GM23338 (cell line): ENCODE data around the gene FRMD3. TPM values are rescaled to one million over a fixed set of nuclear protein-coding genes. Genes with fewer than 3 reads are reported as not detected.

ENCODE experiments used
- ATAC-seq: fragments of 200-7000 bp; cut with Tn5 transposase; 3 replicates; pipeline ENCODE4 v1.9.1; 2020
- DNase-seq: peaks from one replicate; pipeline ENCODE4 v3.0.0-alpha.2; 2015; ENCODE audit warnings: low spot score
- H2AFZ ChIP-seq: fragments of 200-600 bp; sonication (generic); 2 replicates; pipeline ENCODE4 v1.8.0; 2016; ENCODE audit warnings: antibody characterized with exemption, mild to moderate bottlenecking, moderate library complexity
- H3F3A ChIP-seq: fragments of 200-600 bp; sonication (generic); replicated peaks from 2 replicates; pipeline ENCODE4 v1.8.0; 2017; ENCODE audit warnings: antibody characterized with exemption, mixed run types, low read depth
- H3K27ac ChIP-seq: fragments of 200-600 bp; sonication (generic); 2 replicates; pipeline ENCODE4 v1.6.1; 2016; ENCODE audit warnings: low read depth
- H3K27me3 ChIP-seq: fragments of 200-600 bp; sonication (generic); 2 replicates; pipeline ENCODE4 v1.8.0; 2016; ENCODE audit warnings: mild to moderate bottlenecking, mixed run types, moderate library complexity; ENCODE audit not compliant: insufficient read depth
- H3K36me3 ChIP-seq: fragments of 200-600 bp; sonication (generic); 2 replicates; pipeline ENCODE4 v1.8.0; 2016; ENCODE audit warnings: mild to moderate bottlenecking; ENCODE audit not compliant: insufficient read depth
- H3K4me1 ChIP-seq: fragments of 200-600 bp; sonication (generic); 2 replicates; pipeline ENCODE4 v1.8.0; 2016; ENCODE audit warnings: mild to moderate bottlenecking, moderate library complexity; ENCODE audit not compliant: insufficient read depth
- H3K4me2 ChIP-seq: fragments of 200-600 bp; sonication (generic); 2 replicates; pipeline ENCODE4 v1.7.1; 2017; ENCODE audit warnings: mixed run types
- H3K4me3 ChIP-seq: fragments of 200-600 bp; sonication (generic); 2 replicates; pipeline ENCODE4 v1.6.1; 2016; ENCODE audit warnings: mixed run types
- H3K79me2 ChIP-seq: fragments of 200-600 bp; sonication (generic); replicated peaks from 2 replicates; pipeline ENCODE4 v1.8.0; 2017; ENCODE audit warnings: mild to moderate bottlenecking; ENCODE audit not compliant: insufficient read depth
- H3K9me2 ChIP-seq: fragments of 200-600 bp; sonication (generic); 2 replicates; pipeline ENCODE4 v1.8.0; 2017; ENCODE audit not compliant: insufficient read depth
- H4K20me1 ChIP-seq: fragments of 200-600 bp; sonication (generic); replicated peaks from 2 replicates; pipeline ENCODE4 v1.8.0; 2017; ENCODE audit warnings: mild to moderate bottlenecking; ENCODE audit not compliant: insufficient read depth
- H3K27ac Mint-ChIP-seq: 2 replicates; pipeline ENCODE4 v1.8.0; 2020; ENCODE audit warnings: inconsistent platforms, mild to moderate bottlenecking, moderate library complexity, mixed read lengths
- H3K27me3 Mint-ChIP-seq: 3 replicates; pipeline ENCODE4 v1.8.0; 2022; ENCODE audit warnings: low read depth, mild to moderate bottlenecking, moderate library complexity, mixed read lengths, inconsistent platforms; ENCODE audit not compliant: insufficient read depth, poor library complexity
- H3K36me3 Mint-ChIP-seq: 3 replicates; pipeline ENCODE4 v1.8.0; 2021; ENCODE audit warnings: low read depth, mild to moderate bottlenecking, inconsistent platforms, moderate library complexity, mixed read lengths
- H3K4me1 Mint-ChIP-seq: 3 replicates; pipeline ENCODE4 v1.8.0; 2020; ENCODE audit warnings: mild to moderate bottlenecking, inconsistent platforms, mixed read lengths
- H3K4me3 Mint-ChIP-seq: 3 replicates; pipeline ENCODE4 v1.8.0; 2021; ENCODE audit warnings: moderate library complexity, mild to moderate bottlenecking, inconsistent platforms, mixed read lengths
- H3K9me3 Mint-ChIP-seq: 3 replicates; pipeline ENCODE4 v1.8.0; 2020; ENCODE audit warnings: moderate library complexity, mild to moderate bottlenecking, inconsistent platforms, mixed read lengths
- EZH2 ChIP-seq: fragments of 200-600 bp; sonication (generic); IDR thresholded peaks from one replicate; pipeline ENCODE4 v1.8.0; 2017; ENCODE audit warnings: antibody characterized with exemption, mild to moderate bottlenecking, low read depth; ENCODE audit not compliant: unreplicated experiment
- EZH2phosphoT487 ChIP-seq: fragments of 200-600 bp; sonication (generic); IDR thresholded peaks from one replicate; pipeline ENCODE4 v1.8.1; 2018; ENCODE audit warnings: antibody characterized with exemption; ENCODE audit not compliant: unreplicated experiment
- NANOG ChIP-seq: IDR thresholded peaks from 2 replicates; pipeline ENCODE4 v1.6.1; 2016; ENCODE audit warnings: antibody characterized with exemption, borderline replicate concordance
- POLR2AphosphoS5 ChIP-seq: IDR thresholded peaks from 2 replicates; pipeline ENCODE4 v1.6.1; 2016; ENCODE audit warnings: antibody characterized with exemption, low read depth
- REST ChIP-seq: IDR thresholded peaks from one replicate; pipeline ENCODE4 v1.6.1; 2018; ENCODE audit warnings: antibody characterized with exemption; ENCODE audit not compliant: unreplicated experiment
- STAT1 ChIP-seq: IDR thresholded peaks from one replicate; pipeline ENCODE4 v1.6.1; 2016; ENCODE audit warnings: antibody characterized with exemption; ENCODE audit not compliant: unreplicated experiment
- ZNF331 ChIP-seq: fragments of 250-450 bp; sonication (Bioruptor Pico); IDR thresholded peaks from 2 replicates; pipeline ENCODE4 v1.5.0; 2020; ENCODE audit warnings: low read depth, mild to moderate bottlenecking, moderate library complexity
- ZNF462 ChIP-seq: fragments of 250-450 bp; sonication (Bioruptor Pico); IDR thresholded peaks from 2 replicates; pipeline ENCODE4 v1.5.0; 2020; ENCODE audit warnings: mild to moderate bottlenecking, moderate library complexity
- polyA plus RNA-seq: library from polyadenylated mRNA; unstranded; fragments of >200 nt; fragmentation: Nextera tagmentation; extraction: Ambion mirVana; gene quantifications from 2 replicates; pipeline ENCODE4 v1.2.1, GENCODE V29; 2016
- total RNA-seq: library from RNA; depleted of rRNA; stranded (reverse); fragments of >200 nt; shearing (Covaris generic); gene quantifications from 2 replicates; pipeline ENCODE4 v1.2.3, GENCODE V29; 2014

FRMD3 gene
- total and polyA plus RNA-seq, 2 experiments from 2014 or later, result 0.47 to 1.2 TPM

GRCh38 chr9:83423815-83424707, 114.1 kb downstream of the FRMD3 start (continued):
- TF ChIP-seq POLR2AphosphoS5 (no peak), REST (no peak), STAT1 (no peak)

- H2AFZ ChIP-seq, result no peak overlapping the region
- no peaks in the 10 kb centered on the region for H4K20me1 ChIP-seq
- no peak overlapping the region for H3K4me3 Mint-ChIP-seq
- no peaks in the 10 kb centered on the region for H3K79me2 ChIP-seq
- H3K4me3 ChIP-seq, result no peak overlapping the region
- ATAC-seq (no peak), DNase-seq (no peak)
- peak overlapping the region; percentile 50; the same call in 1 of the 2 replicates for H3K27ac Mint-ChIP-seq
- no peak overlapping the region for H3K4me2 ChIP-seq
- no peaks in the 10 kb centered on the region for H3K27me3 Mint-ChIP-seq
- no peaks in the 10 kb centered on the region for H3K36me3 Mint-ChIP-seq
- no peaks in the 10 kb centered on the region for H3F3A ChIP-seq
- H3K4me1 ChIP-seq, result no peaks in the 10 kb centered on the region
- H3K36me3 ChIP-seq, result no peaks in the 10 kb centered on the region
- H3K27ac ChIP-seq, result no peak overlapping the region
- no peaks in the 10 kb centered on the region; the same call in 2 of the 3 replicates for H3K9me3 Mint-ChIP-seq
- H3K9me2 ChIP-seq, result no peaks in the 10 kb centered on the region
- H3K27me3 ChIP-seq, result no peaks in the 10 kb centered on the region
- peaks cover 10% of the 10 kb centered on the region; the same call in 2 of the 3 replicates for H3K4me1 Mint-ChIP-seq
- TF ChIP-seq EZH2phosphoT487 (no peak), NANOG (no peak), ZNF462 (CRISPR knock-in tag) (no peak), STAT1 (no peak), EZH2 (no peak), ZNF331 (no peak), REST (no peak)
Measured at GRCh38 chr9:83422527-83422926, 115.7 kb downstream of the FRMD3 start.
